HepG2 (cell line): ENCODE results near the gene GALNT10. TPM values are rescaled to one million over a fixed set of nuclear protein-coding genes. Genes with fewer than 3 reads are reported as not detected.

Experiments used
- CBX5 ChIP-seq: sonication (generic); formaldehyde crosslinking; IDR thresholded peaks from 2 replicates; pipeline ENCODE4 v1.4.0; 2020; ENCODE audit warnings: missing genetic modification reagents, borderline replicate concordance
- ELF1 ChIP-seq: sonication (generic); formaldehyde crosslinking; IDR thresholded peaks from 2 replicates; pipeline ENCODE4 v1.4.0; 2020; ENCODE audit warnings: missing genetic modification reagents
- ETV5 ChIP-seq: IDR thresholded peaks from 2 replicates; pipeline ENCODE4 v1.6.1; 2018; ENCODE audit warnings: missing biosample characterization, missing genetic modification reagents, inconsistent platforms, borderline replicate concordance
- FOXJ3 ChIP-seq: sonication (generic); formaldehyde crosslinking; IDR thresholded peaks from 2 replicates; pipeline ENCODE4 v1.4.0; 2020; ENCODE audit warnings: missing genetic modification reagents, mild to moderate bottlenecking, borderline replicate concordance
- FOXO4 ChIP-seq: sonication (generic); formaldehyde crosslinking; conservative IDR thresholded peaks from 2 replicates; pipeline ENCODE4 v1.8.1; 2023; ENCODE audit warnings: missing genetic modification reagents
- GATAD2A ChIP-seq: IDR thresholded peaks from 2 replicates; pipeline ENCODE4 v1.6.1; 2016
- HNRNPUL1 ChIP-seq: fragments of 200-400 bp; formaldehyde crosslinking; IDR thresholded peaks from 2 replicates; pipeline ENCODE4 v1.6.1; 2017; ENCODE audit warnings: low read depth, mild to moderate bottlenecking, low read length, moderate library complexity
- HOXA3 ChIP-seq: sonication (generic); formaldehyde crosslinking; IDR thresholded peaks from 2 replicates; pipeline ENCODE4 v1.5.0; 2020; ENCODE audit warnings: missing genetic modification reagents
- KAT2B ChIP-seq: fragments of 150-350 bp; IDR thresholded peaks from 2 replicates; pipeline ENCODE4 v1.6.1; 2014; ENCODE audit warnings: low read depth, low read length, borderline replicate concordance
- MED1 ChIP-seq: sonication (generic); formaldehyde crosslinking; IDR thresholded peaks from 2 replicates; pipeline ENCODE4 v1.4.0; 2020; ENCODE audit warnings: missing genetic modification reagents
- MED8 ChIP-seq: sonication (generic); formaldehyde crosslinking; IDR thresholded peaks from 2 replicates; pipeline ENCODE4 v1.8.1; 2023; ENCODE audit warnings: mild to moderate bottlenecking, missing genetic modification reagents; ENCODE audit not compliant: insufficient replicate concordance
- NCOA2 ChIP-seq: sonication (generic); formaldehyde crosslinking; IDR thresholded peaks from 2 replicates; pipeline ENCODE4 v1.8.0; 2022; ENCODE audit warnings: inconsistent platforms
- NCOA5 ChIP-seq: sonication (generic); formaldehyde crosslinking; IDR thresholded peaks from 2 replicates; pipeline ENCODE4 v1.4.0; 2020; ENCODE audit warnings: missing genetic modification reagents
- PCBP2 ChIP-seq: fragments of 200-400 bp; formaldehyde crosslinking; optimal IDR thresholded peaks from 2 replicates; pipeline ENCODE3; 2018; ENCODE audit warnings: low read length, low read depth; ENCODE audit not compliant: poor library complexity, severe bottlenecking
- PHF20 ChIP-seq: sonication (generic); formaldehyde crosslinking; IDR thresholded peaks from 2 replicates; pipeline ENCODE4 v1.5.0; 2020; ENCODE audit warnings: mild to moderate bottlenecking, missing genetic modification reagents
- REL ChIP-seq: sonication (generic); formaldehyde crosslinking; conservative IDR thresholded peaks from 2 replicates; pipeline ENCODE4 v1.8.0; 2022; ENCODE audit warnings: mild to moderate bottlenecking, missing genetic modification reagents, moderate library complexity
- SMYD3 ChIP-seq: sonication (generic); formaldehyde crosslinking; IDR thresholded peaks from 2 replicates; pipeline ENCODE4 v1.8.1; 2023; ENCODE audit warnings: mild to moderate bottlenecking, missing genetic modification reagents
- SRSF9 ChIP-seq: fragments of 200-400 bp; formaldehyde crosslinking; IDR thresholded peaks from 2 replicates; pipeline ENCODE4 v1.6.1; 2018; ENCODE audit warnings: borderline replicate concordance, mild to moderate bottlenecking, low read depth, low read length; ENCODE audit not compliant: insufficient read depth, poor library complexity, severe bottlenecking
- THAP11 ChIP-seq: IDR thresholded peaks from 2 replicates; pipeline ENCODE4 v1.6.1; 2016; ENCODE audit warnings: missing biosample characterization, missing genetic modification reagents
- ZBTB20 ChIP-seq: sonication (generic); formaldehyde crosslinking; IDR thresholded peaks from 2 replicates; pipeline ENCODE4 v1.8.1; 2023; ENCODE audit warnings: missing genetic modification reagents, low read depth, mild to moderate bottlenecking, borderline replicate concordance
- ZBTB7B ChIP-seq: sonication (generic); formaldehyde crosslinking; IDR thresholded peaks from 2 replicates; pipeline ENCODE4 v1.4.0; 2020; ENCODE audit warnings: missing genetic modification reagents
- ZNF232 ChIP-seq: sonication (generic); formaldehyde crosslinking; IDR thresholded peaks from 2 replicates; pipeline ENCODE4 v1.4.0; 2020; ENCODE audit warnings: missing genetic modification reagents, borderline replicate concordance
- ZNF292 ChIP-seq: sonication (generic); formaldehyde crosslinking; IDR thresholded peaks from 2 replicates; pipeline ENCODE4 v1.8.1; 2022; ENCODE audit warnings: mild to moderate bottlenecking, low read depth, missing genetic modification reagents, borderline replicate concordance
- ZNF839 ChIP-seq: sonication (generic); formaldehyde crosslinking; IDR thresholded peaks from 2 replicates; pipeline ENCODE4 v1.4.0; 2020; ENCODE audit warnings: missing genetic modification reagents, mild to moderate bottlenecking, borderline replicate concordance
- polyA plus RNA-seq, 8 experiments: library from polyadenylated mRNA; depleted of rRNA in 3 of 8; stranded (reverse) in 7 of 8; unstranded in 1 of 8; fragments of >200 nt; fragmentation: Illumina TruSeq in 4 of 8; extraction: Trizol in 4 of 8; gene quantifications; 2 replicates each; pipeline versions ENCODE4 v1.2.1 to v1.2.3, GENCODE V29; 2011 to 2016; ENCODE audit warnings: low read depth in 4 of 8, missing spikeins in 1 of 8, mixed read lengths in 1 of 8; ENCODE audit not compliant: insufficient read depth in 1 of 8
- total RNA-seq, 5 experiments: library from RNA; depleted of rRNA; stranded (reverse); fragments of >200 nt; fragmentation: Illumina TruSeq; extraction: Trizol; gene quantifications; 2 replicates each; pipeline ENCODE4 v1.2.3, GENCODE V29; 2016; ENCODE audit warnings: low read depth in 1 of 5
- TF ChIP-seq, protein P1 (sequence below): sonication (generic); formaldehyde crosslinking; IDR thresholded peaks from 2 replicates; pipeline ENCODE4 v1.8.0; 2022; ENCODE audit warnings: missing genetic modification reagents, mild to moderate bottlenecking, inconsistent platforms, borderline replicate concordance
- TF ChIP-seq, protein P2 (sequence below): sonication (generic); formaldehyde crosslinking; IDR thresholded peaks from 2 replicates; pipeline ENCODE4 v1.4.0; 2020; ENCODE audit warnings: missing genetic modification reagents

Gene GALNT10
- total and polyA plus RNA-seq, 2 of the 13 experiments (the other 11 are each of a cell fraction or from before 2014, with no cell fraction given) = 8.1 to 11.2 TPM

DNA sequence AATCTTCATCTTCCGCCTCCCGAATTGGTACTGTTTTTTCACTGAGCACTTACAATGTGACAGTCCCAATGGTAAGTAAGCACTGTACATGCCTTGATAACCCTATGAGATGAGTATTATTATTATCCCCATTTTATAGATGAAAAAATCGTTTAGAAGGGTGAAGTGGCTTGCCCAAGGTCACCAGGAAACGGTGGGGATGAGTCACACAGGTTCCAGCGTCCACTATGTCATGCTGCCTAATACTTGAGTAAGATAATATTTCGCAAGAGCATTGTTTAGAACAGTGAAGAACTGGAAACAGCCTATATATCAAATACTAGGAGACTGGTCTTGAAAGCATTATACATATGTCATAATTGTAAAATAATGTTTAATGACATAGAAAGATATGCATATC, 274.6 kb downstream of the GALNT10 start (continued):
- TF ChIP-seq PCBP2 (no peak), HOXA3 (no peak), SRSF9 (no peak), ZBTB20 (no peak), CBX5 (CRISPR knock-in tag) (no peak), MED1 (CRISPR knock-in tag) (no peak), FOXO4 (CRISPR knock-in tag) (no peak), SMYD3 (CRISPR knock-in tag) (no peak), FOXJ3 (CRISPR knock-in tag) (no peak), NCOA2 (CRISPR knock-in tag) (no peak), HNRNPUL1 (no peak), GATAD2A (peak; percentile 65), ZBTB7B (no peak), ZNF839 (CRISPR knock-in tag) (no peak), ETV5 (peak; percentile 41; the same call in 1 of the 2 replicates), KAT2B (no peak), PHF20 (CRISPR knock-in tag) (no peak), ZNF232 (CRISPR knock-in tag) (no peak), NCOA5 (CRISPR knock-in tag) (no peak), REL (CRISPR knock-in tag) (no peak), ZNF292 (CRISPR knock-in tag) (no peak), MED8 (CRISPR knock-in tag) (no peak), ELF1 (CRISPR knock-in tag) (no peak), THAP11 (0 out of 2 replicates have a peak, but pooled peaks have one; percentile 15)
- TF ChIP-seq, protein P1, sequence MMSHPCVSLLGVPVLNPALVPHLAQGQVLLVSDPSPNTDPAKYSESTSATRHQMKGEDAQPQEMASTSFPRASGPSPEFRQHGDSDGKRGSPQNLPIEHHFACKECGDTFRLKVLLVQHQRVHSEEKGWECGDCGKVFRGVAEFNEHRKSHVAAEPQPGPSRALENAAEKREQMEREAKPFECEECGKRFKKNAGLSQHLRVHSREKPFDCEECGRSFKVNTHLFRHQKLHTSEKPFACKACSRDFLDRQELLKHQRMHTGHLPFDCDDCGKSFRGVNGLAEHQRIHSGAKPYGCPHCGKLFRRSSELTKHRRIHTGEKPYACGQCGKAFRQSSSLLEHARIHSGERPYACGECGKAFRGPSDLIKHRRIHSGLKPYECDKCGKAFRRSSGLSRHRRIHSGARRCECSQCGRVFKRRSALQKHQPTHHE = no peak
- TF ChIP-seq, protein P2, sequence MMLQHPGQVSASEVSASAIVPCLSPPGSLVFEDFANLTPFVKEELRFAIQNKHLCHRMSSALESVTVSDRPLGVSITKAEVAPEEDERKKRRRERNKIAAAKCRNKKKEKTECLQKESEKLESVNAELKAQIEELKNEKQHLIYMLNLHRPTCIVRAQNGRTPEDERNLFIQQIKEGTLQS (CRISPR knock-in tag) = peak; percentile 68; the same call in 1 of the 2 replicates
